Transverse colon (tissue), 4 donors: ENCODE measurements around the gene CEMIP2.

Source experiments
- CTCF ChIP-seq, 5 experiments: fragments of 200-600 bp in 3 of 5; fragments of 450-650 bp in 2 of 5; sonication (generic) in 3 of 5; IDR thresholded peaks; 1 replicate in 2 of 5; 2 replicates in 3 of 5; pipeline ENCODE4 v1.5.1; 2016 to 2017; ENCODE audit warnings: antibody characterized with exemption in 5 of 5, inconsistent platforms in 3 of 5, mild to moderate bottlenecking in 2 of 5, moderate library complexity in 1 of 5
- EP300 ChIP-seq: sonication (generic); formaldehyde crosslinking; IDR thresholded peaks from one replicate; pipeline ENCODE4 v1.6.1; 2017; ENCODE audit warnings: antibody characterized with exemption, low read depth
- POLR2A ChIP-seq: fragments of 450-650 bp; IDR thresholded peaks from one replicate; pipeline ENCODE4 v1.6.1; 2016; ENCODE audit warnings: antibody characterized with exemption, mild to moderate bottlenecking, moderate library complexity
- POLR2AphosphoS5 ChIP-seq, 3 donors: sonication (generic); formaldehyde crosslinking; IDR thresholded peaks; one replicate each; pipeline ENCODE4 v1.6.1; 2016; ENCODE audit warnings: antibody characterized with exemption in 3 of 3

DNA sequence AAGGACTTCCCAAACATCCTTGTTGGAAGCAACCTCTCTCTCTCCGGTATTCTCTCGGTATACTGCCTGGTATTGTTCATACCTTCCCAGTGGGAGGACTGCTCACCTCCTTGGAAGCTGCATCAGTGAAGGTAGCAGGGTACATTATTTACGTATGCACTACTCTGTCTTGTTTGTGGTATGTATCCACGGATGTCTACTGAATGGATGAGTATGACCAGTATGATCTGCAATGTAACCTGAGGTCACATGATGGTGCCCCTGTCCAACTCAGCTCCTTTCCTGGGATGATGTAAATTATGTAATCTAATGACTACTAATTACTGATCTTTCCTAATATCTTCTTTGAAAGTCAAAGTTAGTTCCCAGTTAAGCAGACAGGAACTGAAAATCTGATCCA lies 32.1 kb downstream of the CEMIP2 start:
- no peak for TF ChIP-seq CTCF (IDR thresholded peaks at IDR 0.05)
- TF ChIP-seq EP300, result no peak
- no peak for TF ChIP-seq POLR2A
- no peak for TF ChIP-seq POLR2AphosphoS5 (IDR thresholded peaks at IDR 0.05)
